Measurements from ENCODE around the gene GRB2.

DNA sequence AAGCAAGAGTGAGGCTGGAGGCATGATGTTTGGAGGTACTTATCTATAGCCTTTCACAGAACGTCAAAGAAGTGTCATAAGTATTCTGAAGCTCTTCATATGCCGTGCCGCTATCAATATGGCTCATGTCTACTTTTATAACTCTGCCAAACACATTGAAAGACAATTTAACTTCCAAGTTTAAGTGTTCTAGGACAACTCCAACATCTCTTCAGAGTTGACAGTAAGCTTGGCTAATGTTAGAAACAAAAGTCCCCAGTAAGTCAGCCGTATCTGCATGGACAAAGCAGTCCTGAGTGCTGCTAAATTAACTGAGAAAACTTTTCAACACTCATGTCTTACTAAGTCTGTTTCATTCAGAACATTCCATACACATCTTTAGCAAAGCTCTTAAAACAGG, 32.2 kb downstream of the GRB2 start:
- TF ChIP-seq CTCF (IDR thresholded peaks at IDR 0.05) (no peak), POLR2A (IDR thresholded peaks at IDR 0.05) (no peak)
